SK-N-SH (cell line): ENCODE measurements around the gene C14orf119.

Experiments used
- CHD2 ChIP-seq: fragments of 150-350 bp; IDR thresholded peaks from 2 replicates; pipeline ENCODE4 v1.6.1; 2018; ENCODE audit warnings: low read length; ENCODE audit not compliant: partially characterized antibody
- EP300 ChIP-seq, 2 experiments: IDR thresholded peaks; 2 replicates each; pipeline versions ENCODE4 v1.4.0 to v1.6.1; 2012; ENCODE audit warnings: borderline replicate concordance in 1 of 2, low read depth in 1 of 2, low read length in 1 of 2
- EZH2phosphoT487 ChIP-seq: fragments of 200-600 bp; sonication (generic); IDR thresholded peaks from 2 replicates; pipeline ENCODE4 v1.6.1; 2017; ENCODE audit warnings: low read depth, mixed run types, mild to moderate bottlenecking, antibody characterized with exemption, moderate library complexity, borderline replicate concordance
- FOXJ3 ChIP-seq: sonication (generic); formaldehyde crosslinking; IDR thresholded peaks from 2 replicates; pipeline ENCODE4 v1.5.1; 2020; ENCODE audit warnings: mild to moderate bottlenecking, missing genetic modification reagents
- FOXM1 ChIP-seq: IDR thresholded peaks from 2 replicates; pipeline ENCODE4 v1.4.0; 2012; ENCODE audit warnings: low read depth, mild to moderate bottlenecking
- GABPA ChIP-seq: IDR thresholded peaks from 2 replicates; pipeline ENCODE4 v1.4.0; 2012; ENCODE audit warnings: low read depth, mild to moderate bottlenecking
- RAD21 ChIP-seq: IDR thresholded peaks from 2 replicates; pipeline ENCODE4 v1.6.1; 2012; ENCODE audit warnings: mild to moderate bottlenecking, low read length
- TF ChIP-seq, protein P1 (sequence below): IDR thresholded peaks from 2 replicates; pipeline ENCODE4 v1.4.0; 2012; ENCODE audit warnings: low read depth
- TF ChIP-seq, protein P2 (sequence below): fragments of 200-600 bp; sonication (generic); IDR thresholded peaks from 2 replicates; pipeline ENCODE4 v1.6.1; 2017; ENCODE audit warnings: antibody characterized with exemption, mild to moderate bottlenecking, moderate library complexity
- TF ChIP-seq, protein P3 (sequence below): IDR thresholded peaks from 2 replicates; pipeline ENCODE4; 2012
- TF ChIP-seq, protein P4 (sequence below): fragments of 150-350 bp; IDR thresholded peaks from 2 replicates; pipeline ENCODE4 v1.6.1; 2017; ENCODE audit warnings: antibody characterized with exemption, low read length, low read depth, borderline replicate concordance

DNA sequence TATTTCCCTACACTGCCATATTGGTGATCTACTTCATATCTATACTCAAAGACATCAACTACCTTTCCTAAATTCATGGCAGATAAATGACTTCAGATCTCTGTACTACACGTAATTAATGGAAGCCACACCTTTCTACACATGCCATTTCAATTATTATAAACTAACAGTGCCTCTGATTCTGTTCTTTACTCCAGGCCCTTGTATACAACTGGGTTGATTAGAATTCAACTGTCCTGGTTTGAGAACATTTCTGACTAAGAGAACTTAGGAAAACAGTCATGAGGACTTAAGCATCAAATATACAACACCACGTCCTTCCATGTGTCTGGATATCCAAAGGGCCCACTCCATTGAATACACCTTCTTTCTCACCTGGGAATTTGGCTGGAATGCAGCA is 2.2 kb upstream of the C14orf119 start:
- TF ChIP-seq RAD21 (no peak), CHD2 (no peak), EZH2phosphoT487 (no peak), EP300 (IDR thresholded peaks at IDR 0.05; ENCODE audit: borderline replicate concordance in 1 of 2, low read depth in 1 of 2, low read length in 1 of 2) (no peak), FOXM1 (no peak), GABPA (no peak), FOXJ3 (no peak)
- TF ChIP-seq, protein P1, sequence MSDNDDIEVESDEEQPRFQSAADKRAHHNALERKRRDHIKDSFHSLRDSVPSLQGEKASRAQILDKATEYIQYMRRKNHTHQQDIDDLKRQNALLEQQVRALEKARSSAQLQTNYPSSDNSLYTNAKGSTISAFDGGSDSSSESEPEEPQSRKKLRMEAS = no peak
- TF ChIP-seq, protein P2, sequence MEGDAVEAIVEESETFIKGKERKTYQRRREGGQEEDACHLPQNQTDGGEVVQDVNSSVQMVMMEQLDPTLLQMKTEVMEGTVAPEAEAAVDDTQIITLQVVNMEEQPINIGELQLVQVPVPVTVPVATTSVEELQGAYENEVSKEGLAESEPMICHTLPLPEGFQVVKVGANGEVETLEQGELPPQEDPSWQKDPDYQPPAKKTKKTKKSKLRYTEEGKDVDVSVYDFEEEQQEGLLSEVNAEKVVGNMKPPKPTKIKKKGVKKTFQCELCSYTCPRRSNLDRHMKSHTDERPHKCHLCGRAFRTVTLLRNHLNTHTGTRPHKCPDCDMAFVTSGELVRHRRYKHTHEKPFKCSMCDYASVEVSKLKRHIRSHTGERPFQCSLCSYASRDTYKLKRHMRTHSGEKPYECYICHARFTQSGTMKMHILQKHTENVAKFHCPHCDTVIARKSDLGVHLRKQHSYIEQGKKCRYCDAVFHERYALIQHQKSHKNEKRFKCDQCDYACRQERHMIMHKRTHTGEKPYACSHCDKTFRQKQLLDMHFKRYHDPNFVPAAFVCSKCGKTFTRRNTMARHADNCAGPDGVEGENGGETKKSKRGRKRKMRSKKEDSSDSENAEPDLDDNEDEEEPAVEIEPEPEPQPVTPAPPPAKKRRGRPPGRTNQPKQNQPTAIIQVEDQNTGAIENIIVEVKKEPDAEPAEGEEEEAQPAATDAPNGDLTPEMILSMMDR = no peak
- TF ChIP-seq, protein P3, sequence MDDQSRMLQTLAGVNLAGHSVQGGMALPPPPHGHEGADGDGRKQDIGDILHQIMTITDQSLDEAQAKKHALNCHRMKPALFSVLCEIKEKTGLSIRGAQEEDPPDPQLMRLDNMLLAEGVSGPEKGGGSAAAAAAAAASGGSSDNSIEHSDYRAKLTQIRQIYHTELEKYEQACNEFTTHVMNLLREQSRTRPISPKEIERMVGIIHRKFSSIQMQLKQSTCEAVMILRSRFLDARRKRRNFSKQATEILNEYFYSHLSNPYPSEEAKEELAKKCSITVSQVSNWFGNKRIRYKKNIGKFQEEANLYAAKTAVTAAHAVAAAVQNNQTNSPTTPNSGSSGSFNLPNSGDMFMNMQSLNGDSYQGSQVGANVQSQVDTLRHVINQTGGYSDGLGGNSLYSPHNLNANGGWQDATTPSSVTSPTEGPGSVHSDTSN = no peak
- TF ChIP-seq, protein P4, sequence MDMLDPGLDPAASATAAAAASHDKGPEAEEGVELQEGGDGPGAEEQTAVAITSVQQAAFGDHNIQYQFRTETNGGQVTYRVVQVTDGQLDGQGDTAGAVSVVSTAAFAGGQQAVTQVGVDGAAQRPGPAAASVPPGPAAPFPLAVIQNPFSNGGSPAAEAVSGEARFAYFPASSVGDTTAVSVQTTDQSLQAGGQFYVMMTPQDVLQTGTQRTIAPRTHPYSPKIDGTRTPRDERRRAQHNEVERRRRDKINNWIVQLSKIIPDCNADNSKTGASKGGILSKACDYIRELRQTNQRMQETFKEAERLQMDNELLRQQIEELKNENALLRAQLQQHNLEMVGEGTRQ = no peak
